IPS-18a (cell line): ENCODE measurements around the gene SDCCAG8.

Experiments
- H3K27ac ChIP-seq: one replicate; pipeline ENCODE4 v1.5.1; 2013; ENCODE audit warnings: low read length
- H3K27me3 ChIP-seq: one replicate; pipeline ENCODE4 v1.6.1; 2013; ENCODE audit warnings: mild to moderate bottlenecking, low read length; ENCODE audit not compliant: control insufficient read depth, insufficient read depth
- H3K36me3 ChIP-seq: one replicate; pipeline ENCODE4 v1.6.1; 2013; ENCODE audit warnings: low read depth, low read length; ENCODE audit not compliant: control insufficient read depth
- H3K4me1 ChIP-seq: one replicate; pipeline ENCODE4 v1.6.1; 2013; ENCODE audit warnings: low read depth, low read length; ENCODE audit not compliant: control insufficient read depth
- H3K4me3 ChIP-seq: one replicate; pipeline ENCODE4 v1.5.1; 2013; ENCODE audit warnings: low read length
- H3K9ac ChIP-seq: one replicate; pipeline ENCODE4 v1.6.1; 2013; ENCODE audit warnings: mild to moderate bottlenecking, low read length, moderate library complexity
- H3K9me3 ChIP-seq: one replicate; pipeline ENCODE4 v1.6.1; 2013; ENCODE audit warnings: low read depth, low read length; ENCODE audit not compliant: control insufficient read depth

SDCCAG8 gene

DNA sequence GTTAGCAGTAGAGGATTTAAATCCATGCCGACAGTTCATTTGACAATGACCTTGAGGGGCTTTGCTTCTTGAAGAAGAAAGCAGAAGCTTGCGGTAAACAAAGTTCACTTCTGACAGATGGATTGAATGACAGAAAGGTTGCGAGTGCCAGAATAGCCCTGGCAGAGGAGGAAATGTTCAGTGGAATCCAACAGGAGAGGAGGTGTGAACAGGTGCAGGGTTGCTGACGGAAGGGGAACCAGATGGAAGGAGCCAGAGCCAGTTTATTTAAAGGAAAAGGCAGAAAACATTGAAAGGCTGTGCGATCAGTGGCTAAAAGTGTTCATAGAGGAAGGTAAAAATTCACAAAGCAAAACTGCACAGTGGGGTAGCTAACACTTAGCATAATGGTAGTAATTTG is 141.0 kb downstream of the SDCCAG8 start:
- H3K9ac ChIP-seq = no peak overlapping the region
- H3K4me1 ChIP-seq = peaks cover 6% of the 10 kb centered on the region
- no peaks in the 10 kb centered on the region for H3K36me3 ChIP-seq
- no peak overlapping the region for H3K27ac ChIP-seq
- H3K4me3 ChIP-seq = no peak overlapping the region
- H3K27me3 ChIP-seq = no peaks in the 10 kb centered on the region
- no peaks in the 10 kb centered on the region for H3K9me3 ChIP-seq

DNA sequence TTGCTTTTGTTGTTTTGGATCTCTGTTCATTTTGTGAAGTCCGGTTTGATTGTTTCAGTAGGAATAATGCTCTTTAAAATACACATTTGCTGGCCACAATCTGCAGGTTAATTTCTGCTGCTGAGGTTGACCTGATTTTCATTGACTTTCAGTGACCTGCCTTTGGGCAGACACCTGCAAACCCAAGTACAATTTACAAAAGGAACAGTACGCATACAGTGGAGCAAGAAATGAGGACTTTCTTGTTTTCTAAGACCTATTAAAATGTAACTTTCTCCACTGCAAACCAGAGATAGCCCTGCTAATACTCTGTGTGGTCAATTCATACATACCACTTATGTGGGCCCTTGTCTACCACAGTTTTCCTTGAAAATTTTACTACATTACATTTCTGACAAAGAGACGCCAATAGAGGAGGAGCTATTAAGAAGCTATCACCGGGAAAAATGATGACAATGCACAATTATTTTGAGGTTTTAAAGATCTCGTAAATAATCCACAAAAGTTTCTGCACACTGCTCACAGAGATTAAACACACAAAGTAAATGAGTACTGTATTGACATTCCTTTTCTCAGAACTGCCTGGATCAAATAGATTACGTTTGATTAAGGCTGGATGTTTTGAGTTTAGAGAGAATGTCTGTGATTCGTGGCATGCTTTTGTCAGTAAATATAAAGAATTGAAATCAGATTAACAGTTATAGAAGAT is 141.9 kb downstream of the SDCCAG8 start:
- no peak overlapping the region for H3K9ac ChIP-seq
- H3K27ac ChIP-seq = no peak overlapping the region
- no peak overlapping the region for H3K4me3 ChIP-seq
- H3K27me3 ChIP-seq = no peaks in the 10 kb centered on the region
- no peaks in the 10 kb centered on the region for H3K9me3 ChIP-seq
- H3K36me3 ChIP-seq = no peaks in the 10 kb centered on the region
- H3K4me1 ChIP-seq = peaks cover 6% of the 10 kb centered on the region

DNA sequence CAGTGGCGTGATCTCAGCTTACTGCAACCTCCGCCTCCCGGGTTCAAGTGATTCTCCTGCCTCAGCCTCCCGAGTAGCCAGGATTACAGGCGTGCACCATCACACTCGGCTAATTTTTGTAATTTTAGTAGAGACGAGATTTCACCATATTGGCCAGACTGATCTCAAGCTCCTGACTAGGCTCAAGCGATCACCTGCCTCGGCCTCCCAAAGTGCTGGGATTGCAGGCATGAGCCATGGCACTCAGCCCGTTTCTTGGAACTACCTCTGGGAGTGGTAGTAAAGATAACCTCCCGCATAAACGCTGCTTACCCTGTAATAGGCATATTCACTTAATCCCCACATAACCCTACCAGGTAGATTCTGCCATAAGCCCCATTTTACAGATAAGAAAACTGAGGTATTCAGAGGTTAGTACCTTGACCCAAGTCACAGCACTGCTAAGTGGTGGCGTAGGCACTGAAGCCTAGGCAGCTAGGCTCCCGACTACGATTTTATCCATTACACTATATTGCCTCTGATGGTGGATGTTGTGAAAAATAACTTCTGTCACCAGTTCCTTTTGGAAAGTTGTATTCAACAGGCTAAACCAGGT is 143.8 kb downstream of the SDCCAG8 start:
- H3K36me3 ChIP-seq = no peaks in the 10 kb centered on the region

DNA sequence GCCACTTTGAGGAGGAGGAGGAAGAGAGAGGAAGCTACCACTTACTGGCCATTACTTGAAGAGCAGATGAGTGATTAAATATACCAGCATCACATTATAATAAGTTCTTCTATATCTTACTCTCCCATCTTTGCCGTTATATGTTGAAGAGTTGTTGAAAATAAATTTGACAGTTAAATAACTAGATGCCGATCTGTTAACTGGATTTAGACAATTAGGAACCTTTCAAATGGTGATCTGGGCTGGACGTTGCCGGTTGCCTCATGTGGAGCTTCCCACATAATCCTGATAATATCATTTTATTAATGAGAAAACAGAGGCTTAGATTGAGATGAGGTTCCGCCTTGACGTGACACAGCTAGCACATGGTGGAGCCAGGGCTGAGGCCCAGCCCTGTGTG is 147.0 kb downstream of the SDCCAG8 start:
- Histone ChIP-seq H3K9ac (no peak overlapping the region), H3K27me3 (no peaks in the 10 kb centered on the region), H3K27ac (no peak overlapping the region), H3K9me3 (no peaks in the 10 kb centered on the region), H3K36me3 (no peaks in the 10 kb centered on the region), H3K4me3 (no peak overlapping the region), H3K4me1 (peaks cover 7% of the 10 kb centered on the region)

More for the DNA sequence above, 143.8 kb downstream of the SDCCAG8 start:
- H3K27me3 ChIP-seq = no peaks in the 10 kb centered on the region
- no peak overlapping the region for H3K4me3 ChIP-seq
- no peak overlapping the region for H3K27ac ChIP-seq
- peaks cover 5% of the 10 kb centered on the region for H3K4me1 ChIP-seq
- H3K9ac ChIP-seq = no peak overlapping the region
- no peaks in the 10 kb centered on the region for H3K9me3 ChIP-seq

DNA sequence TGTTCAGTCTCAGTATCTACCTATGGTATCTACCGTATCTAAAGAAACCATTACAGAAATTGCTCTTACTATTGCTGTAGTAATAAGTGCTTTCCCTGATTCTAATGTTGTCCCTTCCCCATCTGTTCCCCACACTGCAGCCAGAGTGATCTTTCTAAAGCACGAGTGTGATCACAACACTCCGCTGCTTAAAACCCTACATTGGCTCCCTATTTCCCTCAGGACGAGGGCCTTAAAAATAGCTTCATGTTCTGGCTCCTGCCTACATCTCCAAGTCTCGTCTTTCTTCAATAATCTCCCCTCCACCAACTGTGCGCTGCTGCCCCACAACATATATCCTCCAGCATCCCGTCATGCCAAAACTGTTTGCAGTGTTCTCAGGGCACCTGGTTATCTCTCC is 150.6 kb downstream of the SDCCAG8 start:
- no peak overlapping the region for H3K9ac ChIP-seq
- no peaks in the 10 kb centered on the region for H3K27me3 ChIP-seq
- no peak overlapping the region for H3K4me3 ChIP-seq
- H3K36me3 ChIP-seq = no peaks in the 10 kb centered on the region
- H3K9me3 ChIP-seq = no peaks in the 10 kb centered on the region
- peaks cover 7% of the 10 kb centered on the region for H3K4me1 ChIP-seq
- no peak overlapping the region for H3K27ac ChIP-seq

DNA sequence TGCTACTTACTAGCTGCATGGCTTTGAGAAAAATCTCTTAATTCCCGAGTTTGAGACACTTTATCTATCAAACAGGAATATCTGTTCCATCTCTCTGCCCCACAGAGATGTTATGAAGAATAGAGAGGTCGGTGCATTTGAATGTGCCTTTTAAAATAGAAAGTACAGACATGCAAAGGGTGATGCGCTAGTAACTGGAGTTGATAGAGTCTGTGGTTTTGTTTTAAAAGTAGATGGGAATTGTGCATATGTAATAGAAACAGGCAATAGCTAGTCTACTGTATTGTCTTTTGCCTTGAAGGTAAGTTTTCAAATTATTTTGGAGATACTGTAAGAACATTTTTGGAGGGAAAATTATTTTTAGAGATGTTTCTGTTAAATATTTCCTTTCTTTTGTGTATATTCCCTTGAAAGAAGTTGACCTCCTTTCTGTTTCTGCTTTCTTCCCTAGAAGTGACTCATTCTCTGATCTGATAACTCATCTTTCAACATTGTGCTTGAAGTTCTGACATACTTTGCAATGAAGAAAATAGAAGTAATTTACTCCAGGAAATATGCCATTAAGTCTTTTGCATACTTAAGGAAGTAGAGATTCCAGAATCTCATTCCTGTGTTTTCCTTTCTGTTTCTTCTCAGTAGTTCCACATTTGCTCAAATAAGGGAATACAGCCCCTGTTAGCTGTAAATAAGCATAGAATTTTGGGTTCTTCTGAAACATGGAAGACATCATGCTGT is 151.6 kb downstream of the SDCCAG8 start:
- H3K9me3 ChIP-seq = no peaks in the 10 kb centered on the region
- no peaks in the 10 kb centered on the region for H3K36me3 ChIP-seq
- no peak overlapping the region for H3K9ac ChIP-seq
- no peaks in the 10 kb centered on the region for H3K27me3 ChIP-seq
- H3K4me1 ChIP-seq = peaks cover 7% of the 10 kb centered on the region
- H3K4me3 ChIP-seq = no peak overlapping the region
- no peak overlapping the region for H3K27ac ChIP-seq

DNA sequence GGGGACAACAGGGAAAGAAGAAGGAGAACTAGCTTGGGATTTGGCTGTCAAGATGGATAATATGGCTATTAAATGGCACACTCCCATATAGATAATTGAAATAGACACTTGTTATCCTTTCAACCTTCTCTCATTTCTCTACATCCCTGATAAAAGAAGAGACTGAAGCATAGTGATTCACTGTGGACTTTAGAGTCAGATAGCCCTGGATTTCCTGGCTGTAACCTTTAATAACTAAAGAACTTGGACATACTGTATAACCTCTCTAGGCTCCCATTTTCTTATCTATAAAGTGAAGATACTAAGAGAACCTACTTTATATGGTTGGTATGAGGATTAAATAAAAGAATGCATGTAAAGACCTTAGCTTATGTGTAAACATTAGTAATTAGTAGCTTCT is 152.6 kb downstream of the SDCCAG8 start:
- Histone ChIP-seq H3K36me3 (no peaks in the 10 kb centered on the region), H3K4me1 (peaks cover 8% of the 10 kb centered on the region), H3K9me3 (no peaks in the 10 kb centered on the region), H3K4me3 (no peak overlapping the region), H3K27me3 (no peaks in the 10 kb centered on the region), H3K27ac (no peak overlapping the region), H3K9ac (no peak overlapping the region)

GRCh38 chr1:243409284-243409683 is 153.4 kb downstream of the SDCCAG8 start:
- Histone ChIP-seq H3K4me1 (peaks cover 16% of the 10 kb centered on the region), H3K4me3 (no peak overlapping the region), H3K9ac (no peak overlapping the region), H3K27ac (no peak overlapping the region), H3K27me3 (no peaks in the 10 kb centered on the region), H3K36me3 (no peaks in the 10 kb centered on the region), H3K9me3 (no peaks in the 10 kb centered on the region)

- Histone ChIP-seq H3K4me1 (peaks cover 23% of the 10 kb centered on the region), H3K27me3 (no peaks in the 10 kb centered on the region), H3K4me3 (no peak overlapping the region), H3K9ac (no peak overlapping the region), H3K27ac (no peak overlapping the region), H3K9me3 (no peaks in the 10 kb centered on the region), H3K36me3 (no peaks in the 10 kb centered on the region)
These were observed 155.6 kb downstream of the SDCCAG8 start for GRCh38 chr1:243411472-243411871.

- no peak overlapping the region for H3K4me3 ChIP-seq
- no peak overlapping the region for H3K9ac ChIP-seq
- no peaks in the 10 kb centered on the region for H3K27me3 ChIP-seq
- no peaks in the 10 kb centered on the region for H3K9me3 ChIP-seq
- no peaks in the 10 kb centered on the region for H3K36me3 ChIP-seq
- H3K4me1 ChIP-seq = peaks cover 17% of the 10 kb centered on the region
- H3K27ac ChIP-seq = no peak overlapping the region
These were observed 157.8 kb downstream of the SDCCAG8 start for GRCh38 chr1:243413431-243414151.

GRCh38 chr1:243414152-243414494 is 158.3 kb downstream of the SDCCAG8 start:
- Histone ChIP-seq H3K27me3 (no peaks in the 10 kb centered on the region), H3K9ac (no peak overlapping the region), H3K4me1 (peaks cover 17% of the 10 kb centered on the region), H3K9me3 (no peaks in the 10 kb centered on the region), H3K27ac (no peak overlapping the region), H3K4me3 (no peak overlapping the region), H3K36me3 (no peaks in the 10 kb centered on the region)
